CD4-positive, alpha-beta T cell treated with Interleukin-15 for 1 hour (primary cell): ENCODE measurements around the gene XXYLT1.

Experiments used
- DNase-seq: peaks from one replicate; pipeline ENCODE4 v3.0.0-alpha.2; 2020

XXYLT1 gene

GRCh38 chr3:195265363-195265976 lies 5.5 kb downstream of the XXYLT1 start:
- DNase-seq = no peak

DNA sequence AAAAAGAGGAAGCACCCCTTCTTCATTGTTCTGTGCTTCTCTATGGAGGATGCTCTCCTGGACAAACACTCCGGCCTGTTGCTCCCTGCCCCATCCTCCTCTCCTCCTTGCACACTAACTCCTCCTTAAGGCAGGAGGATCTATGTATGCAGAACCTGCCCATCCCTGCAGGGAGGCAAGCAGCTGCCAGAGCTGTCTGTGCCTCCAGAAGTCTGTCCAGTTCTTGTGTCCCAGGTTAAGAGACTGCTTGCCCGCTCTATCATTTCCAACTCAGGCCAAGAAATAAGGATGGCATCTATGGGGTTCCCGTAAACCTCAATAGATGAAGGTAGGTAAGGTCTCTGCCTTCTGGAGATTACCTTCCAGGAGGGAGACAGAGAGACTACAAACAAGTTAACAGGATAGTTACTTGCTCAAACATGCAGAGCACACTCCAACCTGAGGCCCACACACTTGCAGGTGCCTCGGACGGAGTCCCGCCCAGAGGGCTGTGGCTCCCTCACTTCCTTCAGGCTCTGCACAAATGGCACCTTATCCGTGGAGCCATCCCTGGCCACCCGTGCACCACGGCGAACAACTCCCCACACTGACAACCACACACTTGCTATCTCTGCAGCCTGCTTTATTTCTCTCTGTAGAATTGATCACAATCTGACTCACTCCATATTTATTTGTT lies 6.9 kb downstream of the XXYLT1 start:
- no peak for DNase-seq

- DNase-seq = no peak
Measured at GRCh38 chr3:195263193-195263924, 7.6 kb downstream of the XXYLT1 start.

DNA sequence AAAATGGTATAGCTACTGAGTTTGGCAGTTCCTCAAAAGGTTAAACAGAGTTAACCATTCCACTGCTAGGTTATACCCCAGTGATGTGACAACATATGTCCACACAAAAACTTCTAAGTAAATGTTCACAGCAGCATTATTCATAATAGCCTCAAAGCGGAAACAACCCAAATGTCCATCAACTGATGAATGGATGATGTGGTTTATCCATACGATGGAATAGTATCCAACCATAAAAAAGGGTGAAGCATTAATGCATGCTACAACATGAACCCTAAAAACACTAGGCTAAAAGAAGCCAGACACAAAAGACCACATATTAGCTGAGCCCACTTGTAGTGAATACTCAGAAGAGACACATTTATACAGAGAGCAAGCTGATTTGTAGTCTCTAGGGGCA lies 9.0 kb downstream of the XXYLT1 start:
- no peak for DNase-seq

DNA sequence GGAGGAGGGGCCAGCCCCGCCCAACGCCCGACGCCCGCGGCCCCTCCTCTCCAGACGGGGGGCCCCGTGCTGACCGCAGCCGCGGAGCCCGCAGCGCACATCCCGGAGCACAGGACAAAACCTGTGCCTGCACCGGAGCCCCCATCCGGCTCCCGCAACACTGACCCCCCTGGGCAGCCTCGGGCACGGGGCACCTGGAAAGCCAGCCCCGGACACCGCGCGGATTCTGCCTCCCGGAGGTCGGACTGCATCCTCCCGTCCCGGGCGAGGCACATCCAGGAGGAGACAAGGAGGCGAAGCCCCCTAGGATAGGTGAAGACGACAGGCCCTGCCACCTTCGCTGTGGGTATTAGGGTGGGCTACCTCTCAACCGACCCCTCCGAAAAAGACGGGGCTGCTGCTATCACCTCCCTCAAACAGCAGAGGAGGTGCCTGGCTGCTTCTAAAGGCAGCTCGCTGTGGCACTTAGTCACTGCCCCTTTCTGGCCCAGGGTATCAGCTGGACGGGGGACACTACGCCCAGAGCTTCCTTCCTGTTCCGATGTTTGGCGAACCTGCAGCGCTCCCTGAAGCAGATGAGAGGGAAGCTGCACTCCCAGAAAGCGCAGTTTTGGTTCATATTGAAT lies 10.6 kb downstream of the XXYLT1 start:
- DNase-seq = peak; percentile 64

DNA sequence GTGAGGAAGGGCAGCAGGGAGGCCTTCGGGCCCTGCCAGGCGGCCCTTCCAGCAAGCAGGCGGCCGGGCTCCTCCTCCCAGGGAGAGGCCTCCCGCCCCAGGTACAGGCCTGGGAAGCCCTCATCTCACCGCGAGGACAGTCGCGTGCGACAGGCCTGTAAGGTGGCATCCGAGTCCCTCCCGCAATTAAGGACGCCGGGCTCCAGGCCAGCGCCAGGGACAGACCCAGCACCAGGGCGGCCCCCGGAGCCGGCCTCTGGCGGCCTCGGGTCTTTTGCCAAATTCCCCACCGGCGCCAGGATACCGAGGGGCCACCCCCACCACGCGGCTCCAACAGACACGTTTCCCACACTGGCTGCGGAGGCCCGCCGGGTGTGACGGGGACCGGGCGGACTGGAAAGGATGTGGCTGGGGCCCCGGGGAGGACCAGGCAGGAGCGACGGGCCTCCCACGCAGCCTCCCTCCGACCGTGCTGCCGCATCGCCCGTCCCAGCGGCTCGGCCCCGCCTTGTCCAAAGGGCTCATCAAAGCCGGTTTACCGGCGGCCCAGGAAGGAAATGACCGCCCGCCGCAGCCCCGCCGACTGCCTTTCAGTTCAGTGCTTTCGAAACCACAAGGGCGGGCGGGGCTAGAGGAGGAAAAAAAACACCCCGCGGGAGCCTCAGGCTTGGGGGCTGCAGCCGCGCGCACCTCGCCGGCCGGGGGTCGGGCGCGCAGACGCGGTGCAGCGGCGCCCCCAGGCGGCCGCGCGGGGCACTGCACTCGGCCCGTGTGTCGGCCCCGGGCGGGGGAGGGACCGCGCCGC lies 11.3 kb downstream of the XXYLT1 start:
- peak; percentile 92 for DNase-seq

DNA sequence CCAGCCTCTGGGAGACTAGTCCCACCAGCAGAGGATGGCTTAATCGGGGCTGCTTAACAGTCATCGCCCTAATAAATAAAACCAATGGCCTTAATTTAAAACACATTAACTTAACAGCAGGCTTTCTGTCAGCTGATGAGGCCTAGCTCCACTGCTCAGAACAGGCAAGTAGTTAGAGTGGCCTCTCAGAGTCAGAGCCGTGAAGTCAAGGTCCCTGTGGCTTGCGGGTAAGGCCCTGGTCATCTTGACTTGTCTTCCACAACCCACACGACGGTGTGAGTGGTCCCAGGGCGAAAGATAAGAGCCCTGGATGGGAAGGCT lies 11.8 kb downstream of the XXYLT1 start:
- no peak for DNase-seq

DNA sequence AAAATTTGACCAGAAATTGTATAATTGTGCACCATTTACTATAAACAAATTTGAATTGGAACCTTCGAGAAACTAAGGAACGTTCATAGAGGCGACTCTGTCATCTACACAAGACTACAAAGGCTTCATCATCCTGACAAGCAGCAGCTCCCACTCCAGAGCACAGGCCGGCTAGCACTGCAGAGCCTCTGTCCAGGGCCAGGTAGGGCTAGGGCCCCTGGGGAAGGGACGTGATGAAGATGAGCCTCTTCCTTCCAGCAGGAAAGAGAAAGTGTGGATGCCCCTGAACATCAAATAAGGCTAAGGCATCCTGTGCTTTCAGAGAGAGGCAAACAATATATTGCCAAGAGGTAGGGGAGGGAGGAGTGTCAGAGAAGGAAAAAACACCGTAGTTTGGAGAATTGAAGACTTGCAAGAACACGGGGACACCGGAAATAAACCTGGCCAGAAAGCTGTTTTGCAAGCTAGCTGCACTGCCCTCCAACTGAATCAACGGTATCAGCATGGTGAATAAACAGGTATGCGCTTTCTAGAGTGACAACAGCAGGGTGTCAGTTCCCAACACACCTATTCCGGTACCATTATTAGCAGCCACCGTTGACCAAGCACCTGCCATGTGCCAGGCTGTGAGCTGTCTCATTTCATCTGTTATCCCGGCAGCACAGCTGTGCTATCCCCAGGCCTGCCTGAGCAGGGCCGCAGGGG lies 12.4 kb downstream of the XXYLT1 start:
- no peak for DNase-seq

DNA sequence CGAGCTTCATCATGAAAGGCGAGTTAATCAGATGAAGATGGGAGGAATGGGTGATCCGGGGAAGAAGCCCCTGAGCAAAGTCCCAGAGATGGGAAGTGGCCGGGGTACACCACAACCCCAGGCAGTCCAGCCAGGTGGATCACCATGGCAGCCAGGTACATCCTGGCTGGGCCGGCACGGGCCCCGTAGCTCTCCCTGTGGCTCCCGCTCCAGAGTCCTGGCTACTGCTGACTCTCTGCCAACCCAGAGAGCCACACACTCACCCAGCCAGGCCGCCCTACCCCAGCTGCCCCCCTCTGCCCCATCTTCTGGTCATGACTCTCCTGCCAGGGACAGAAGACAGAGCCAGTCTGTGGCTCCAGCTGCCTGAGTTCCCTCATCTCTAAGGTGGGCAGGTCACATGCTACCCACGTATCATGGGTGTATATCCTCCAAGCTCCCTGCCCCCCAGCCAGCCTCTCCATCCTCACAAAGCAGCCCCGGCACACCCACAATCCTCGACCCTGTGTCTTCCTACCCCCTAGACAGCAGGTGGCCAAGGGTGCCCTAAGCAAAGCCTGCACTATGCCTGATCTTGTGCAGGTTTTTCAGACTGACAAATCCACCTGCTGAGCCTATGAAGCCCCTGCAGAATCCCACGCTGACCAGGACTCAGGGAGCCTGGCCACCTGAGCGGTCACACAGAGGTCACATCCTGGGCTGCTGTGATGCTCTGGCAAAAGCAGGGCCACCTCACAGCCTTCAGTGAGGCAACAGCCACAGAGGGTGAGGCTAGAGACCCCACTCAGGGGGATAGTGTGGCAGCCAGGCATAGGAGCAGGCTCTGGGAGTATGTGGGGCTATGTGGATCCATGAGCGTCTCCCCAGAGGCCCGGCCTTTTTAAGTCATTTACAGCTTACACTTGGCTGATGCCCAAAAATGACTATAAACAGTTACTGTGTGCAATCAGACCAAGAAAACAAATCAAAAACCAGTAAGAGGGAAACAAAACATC lies 13.2 kb downstream of the XXYLT1 start:
- no peak for DNase-seq

DNA sequence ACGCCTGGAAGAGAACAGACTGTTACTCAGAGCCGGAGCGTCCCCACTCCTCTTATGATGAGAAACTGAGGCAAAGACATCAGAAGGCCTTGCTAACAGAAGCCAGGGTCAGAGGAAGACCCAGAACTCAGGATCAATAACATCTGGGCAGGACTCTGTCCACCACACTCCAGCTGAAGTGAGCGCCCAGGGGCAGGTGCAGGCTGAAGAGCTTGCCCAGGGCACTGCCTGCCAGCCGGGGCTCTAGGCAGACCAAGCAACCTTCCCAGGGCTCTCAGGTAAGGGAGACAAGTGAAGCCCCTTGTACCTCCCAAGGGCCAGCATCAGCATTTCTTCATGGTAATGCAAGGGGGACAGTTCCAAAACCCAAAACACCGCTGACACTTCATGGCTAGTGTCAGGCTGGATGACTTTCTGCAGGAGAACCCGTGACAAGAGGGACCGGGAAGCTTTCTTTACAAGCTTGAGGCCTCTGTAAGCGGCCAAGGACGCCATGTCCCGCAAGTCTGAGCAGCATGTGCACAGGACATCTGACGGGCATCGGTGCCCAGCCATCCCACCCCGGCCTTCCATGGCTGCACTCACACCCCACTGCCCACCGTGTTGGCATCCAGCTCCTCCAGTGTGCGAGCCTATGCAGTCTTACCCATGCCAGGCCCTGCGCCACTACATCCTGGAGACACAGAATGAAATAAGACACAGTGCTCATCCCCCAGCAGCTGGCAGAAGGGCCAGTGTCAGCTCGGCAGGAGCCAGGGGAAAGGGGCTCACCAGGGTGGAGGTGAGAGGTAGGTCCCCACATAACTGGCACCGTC lies 14.1 kb downstream of the XXYLT1 start:
- DNase-seq = no peak

DNA sequence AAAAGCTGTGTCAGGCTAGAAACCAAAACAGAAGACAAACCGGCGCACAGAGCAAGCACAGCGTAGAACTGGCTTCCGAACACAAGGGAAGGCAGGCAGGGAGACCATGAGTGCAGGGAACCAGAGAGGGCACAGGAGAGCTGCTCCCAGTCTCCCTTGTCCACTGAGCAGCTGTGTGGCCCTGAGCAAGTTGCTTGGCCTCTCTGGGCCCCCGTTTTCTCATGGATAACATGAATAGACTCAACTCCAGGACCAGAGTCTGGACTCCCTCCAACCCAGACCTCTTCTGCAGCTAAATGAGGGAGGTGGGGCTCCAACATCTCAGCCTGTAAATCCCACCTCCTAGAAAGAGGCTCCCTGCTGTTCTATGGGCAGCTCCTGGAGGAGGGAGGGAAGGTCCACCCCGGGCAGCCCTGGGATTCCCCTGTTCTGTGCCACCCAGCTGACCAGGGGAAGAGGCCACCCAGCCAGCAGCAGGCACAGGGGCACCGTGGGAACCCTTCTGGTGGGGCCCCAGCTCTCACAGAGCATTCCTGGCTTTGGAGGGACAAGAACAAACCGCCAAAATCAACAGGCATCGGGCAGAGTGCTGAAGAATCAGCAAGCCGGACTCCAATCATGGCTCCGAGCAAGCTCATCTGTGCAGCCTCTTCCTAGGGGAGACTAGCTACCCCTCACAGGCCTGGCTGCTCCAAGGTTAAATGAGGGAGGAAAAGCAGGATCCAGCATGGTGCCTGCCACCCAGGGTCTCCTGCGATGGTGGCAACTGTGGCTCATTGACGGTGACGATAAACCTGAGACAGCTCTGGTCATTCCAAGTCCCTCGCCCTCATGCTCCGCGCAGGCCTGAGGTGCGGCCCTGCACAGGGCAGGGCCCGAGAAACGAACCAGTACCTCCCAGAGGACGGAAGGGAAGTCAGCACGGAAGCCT lies 15.1 kb downstream of the XXYLT1 start:
- no peak for DNase-seq

DNA sequence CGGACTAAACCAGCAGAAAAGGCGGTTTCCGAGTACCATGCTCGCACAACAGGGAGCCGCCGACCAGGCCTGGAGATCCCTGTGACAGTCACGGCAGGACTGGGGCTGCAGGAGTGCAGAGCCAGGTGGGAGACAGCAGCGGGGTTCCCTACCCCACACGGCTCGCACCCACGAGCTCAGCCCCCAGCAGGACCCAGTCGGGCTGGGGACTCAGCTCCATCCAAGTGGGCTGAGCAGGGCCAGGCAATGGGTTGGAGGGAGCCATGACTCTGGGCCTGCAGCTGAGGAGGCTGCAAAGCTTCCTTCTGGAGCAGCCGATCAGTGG lies 15.8 kb downstream of the XXYLT1 start:
- DNase-seq = no peak

GRCh38 chr3:195254454-195255175 lies 16.3 kb downstream of the XXYLT1 start:
- DNase-seq = no peak

DNA sequence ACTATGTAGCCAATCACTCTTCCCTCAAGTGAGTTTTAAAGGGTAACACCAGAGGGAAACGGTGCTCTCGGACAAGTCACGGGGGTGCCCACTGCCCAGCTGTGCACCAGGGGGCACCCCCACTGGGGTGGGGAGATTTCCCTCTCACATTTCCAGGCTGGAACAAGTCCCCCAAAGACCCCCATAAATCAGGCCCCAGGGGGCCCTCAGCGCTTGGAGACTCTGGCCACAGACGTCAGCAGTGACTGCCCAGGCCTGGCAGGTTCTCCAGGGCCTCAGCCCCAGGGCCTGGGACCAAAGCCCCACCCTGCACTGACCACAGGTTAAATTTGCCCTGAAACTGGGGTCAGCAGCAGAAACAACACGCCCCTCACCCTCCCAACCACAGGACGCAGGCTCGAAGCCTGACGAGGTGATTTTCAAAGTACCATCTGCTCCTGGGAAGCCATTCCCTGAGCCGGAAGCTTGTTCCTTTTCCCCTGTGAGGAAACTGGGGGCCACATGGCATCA lies 17.0 kb downstream of the XXYLT1 start:
- no peak for DNase-seq

DNA sequence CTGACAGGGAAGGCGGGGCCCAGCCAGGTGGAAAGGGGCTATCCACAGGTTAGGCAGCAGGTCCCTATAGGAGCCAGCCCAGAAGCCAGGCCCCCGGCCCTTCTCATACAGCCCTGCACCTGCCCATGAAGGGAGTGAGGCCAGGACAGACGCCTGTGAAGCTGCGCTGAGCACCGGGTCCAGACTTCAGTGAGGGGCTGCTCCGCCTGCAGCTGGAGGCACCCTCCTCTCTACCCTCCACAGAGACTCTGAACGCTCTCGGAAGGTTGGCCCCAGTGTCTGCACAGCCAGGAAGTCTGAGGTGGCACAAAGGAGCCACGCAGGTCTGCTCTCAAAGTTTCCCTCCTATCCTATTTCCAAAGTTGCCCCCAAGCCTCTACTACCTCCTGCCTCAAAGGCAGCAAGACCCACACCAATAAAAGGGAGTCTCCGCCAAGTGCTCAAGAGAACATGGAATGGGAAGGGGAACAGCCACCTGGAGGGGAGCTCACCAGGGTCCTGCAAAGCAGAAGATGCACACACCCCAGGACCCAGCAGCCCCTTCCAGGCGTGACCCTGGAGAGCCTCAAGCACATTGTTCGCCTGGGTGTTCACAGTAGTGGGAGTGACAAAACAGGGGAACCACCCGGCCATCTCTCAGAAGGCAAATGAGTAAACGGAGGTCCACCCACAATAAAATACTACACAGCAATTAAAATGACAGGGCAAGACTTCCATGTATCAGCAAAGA lies 19.5 kb downstream of the XXYLT1 start:
- DNase-seq = no peak

- DNase-seq = no peak
Measured at GRCh38 chr3:195250473-195251251, 20.3 kb downstream of the XXYLT1 start.
